H1 (cell line): ENCODE results near the gene ODF4. TPM values are rescaled to one million over a fixed set of nuclear protein-coding genes. Genes with fewer than 3 reads are reported as not detected.

Source experiments
- CTCF ChIA-PET: fragments of 300-600 bp; sonication (Branson Sonifier 250); formaldehyde crosslinking; loops from one replicate; lab custom pipeline; 2021; ENCODE audit not compliant: partially characterized antibody; lab: Charles Lee
- POLR2A ChIA-PET: fragments of 300-600 bp; sonication (Branson Sonifier 250); formaldehyde crosslinking; loops from one replicate; lab custom pipeline; 2021; ENCODE audit warnings: inconsistent platforms; ENCODE audit not compliant: partially characterized antibody; lab: Charles Lee
- DNase-seq, 2 experiments: peaks; one replicate each; pipeline versions ENCODE4 v3.0.0 to v3.0.0-alpha.2; 2010 to 2022; ENCODE audit warnings: low spot score in 2 of 2, low read depth in 1 of 2, mixed read lengths in 1 of 2
- FAIRE-seq: peaks from 2 replicates; lab custom pipeline; 2011; peaks lifted over from hg19 to GRCh38; lab: Jason Lieb, UNC
- H2AFZ ChIP-seq: 2 replicates; pipeline ENCODE4 v1.8.1; 2012; ENCODE audit warnings: low read length, inconsistent platforms
- H2AK5ac ChIP-seq: 2 replicates; pipeline ENCODE4 v1.6.1; 2013; ENCODE audit warnings: low read depth, low read length
- H2BK120ac ChIP-seq: replicated peaks from 2 replicates; pipeline ENCODE3; 2013; ENCODE audit warnings: low read depth, low read length, inconsistent platforms
- H2BK12ac ChIP-seq: 2 replicates; pipeline ENCODE4 v1.6.1; 2013; ENCODE audit warnings: low read depth, low read length
- H2BK15ac ChIP-seq: 2 replicates; pipeline ENCODE4 v1.6.1; 2013; ENCODE audit warnings: low read length
- H2BK20ac ChIP-seq: 2 replicates; pipeline ENCODE4 v1.6.1; 2013; ENCODE audit warnings: low read length
- H2BK5ac ChIP-seq: 2 replicates; pipeline ENCODE4 v1.6.1; 2013; ENCODE audit warnings: low read depth, low read length
- H3K14ac ChIP-seq: 2 replicates; pipeline ENCODE4 v1.6.1; 2013; ENCODE audit warnings: inconsistent platforms; ENCODE audit not compliant: insufficient read length
- H3K18ac ChIP-seq: 2 replicates; pipeline ENCODE4 v1.6.1; 2013; ENCODE audit warnings: low read length; ENCODE audit errors: extremely low read depth
- H3K23ac ChIP-seq: 2 replicates; pipeline ENCODE4 v1.6.1; 2013; ENCODE audit warnings: inconsistent platforms; ENCODE audit not compliant: insufficient read length
- H3K23me2 ChIP-seq: 2 replicates; pipeline ENCODE4 v1.6.1; 2013; ENCODE audit warnings: low read depth, low read length
- H3K27ac ChIP-seq: 2 replicates; pipeline ENCODE4 v1.6.1; 2011; ENCODE audit warnings: low read depth, low read length, inconsistent platforms
- H3K27me3 ChIP-seq, 4 experiments: replicated peaks in 1 of 4; 1 replicate in 1 of 4; 2 replicates in 3 of 4; pipeline versions ENCODE4 v1.6.1 to v1.8.1; 2011 to 2013; ENCODE audit warnings: low read length in 3 of 4, mild to moderate bottlenecking in 3 of 4, inconsistent platforms in 2 of 4, mixed read lengths in 2 of 4, moderate library complexity in 1 of 4; ENCODE audit not compliant: control insufficient read depth in 3 of 4, insufficient read depth in 3 of 4; ENCODE audit errors: extremely low read depth in 1 of 4
- H3K36me3 ChIP-seq, 4 experiments: 2 replicates each; pipeline versions ENCODE4 v1.6.1 to v1.8.1; 2011 to 2013; ENCODE audit warnings: mild to moderate bottlenecking in 4 of 4, low read length in 3 of 4, moderate library complexity in 2 of 4, control low read depth in 1 of 4, inconsistent platforms in 1 of 4; ENCODE audit not compliant: insufficient read depth in 4 of 4, control insufficient read depth in 2 of 4
- H3K4ac ChIP-seq: replicated peaks from 2 replicates; pipeline ENCODE3; 2013; ENCODE audit warnings: low read length, low read depth, mixed read lengths, inconsistent platforms; ENCODE audit not compliant: insufficient read length
- H3K4me1 ChIP-seq, 4 experiments: replicated peaks in 1 of 4; 1 replicate in 1 of 4; 2 replicates in 3 of 4; pipeline versions ENCODE4 v1.6.1 to v1.8.1; 2011 to 2013; ENCODE audit warnings: low read length in 3 of 4, inconsistent platforms in 2 of 4, mixed read lengths in 1 of 4; ENCODE audit not compliant: insufficient read depth in 4 of 4, control insufficient read depth in 3 of 4
- H3K4me2 ChIP-seq, 2 experiments: 2 replicates each; pipeline versions ENCODE4 v1.6.1 to v1.8.1; 2011 to 2013; ENCODE audit warnings: low read depth in 2 of 2, low read length in 2 of 2, control low read depth in 1 of 2, inconsistent platforms in 1 of 2, mild to moderate bottlenecking in 1 of 2; ENCODE audit not compliant: insufficient read depth in 1 of 2
- H3K4me3 ChIP-seq, 4 experiments: fragments of 200-600, 300-600 bp in 1 of 4; sonication (generic), shearing (Covaris generic), sonication (Bioruptor Twin) in 1 of 4; 2 replicates each; pipeline versions ENCODE4 v1.5.1 to v1.8.1; 2011 to 2016; ENCODE audit warnings: low read length in 4 of 4, low read depth in 3 of 4, control low read depth in 2 of 4, inconsistent platforms in 2 of 4, mild to moderate bottlenecking in 2 of 4, mixed read lengths in 1 of 4, moderate library complexity in 1 of 4; ENCODE audit not compliant: insufficient read depth in 2 of 4; ENCODE audit errors: extremely low read depth in 1 of 4
- H3K56ac ChIP-seq: replicated peaks from 2 replicates; pipeline ENCODE3; 2013; ENCODE audit warnings: low read depth, mild to moderate bottlenecking, mixed read lengths, low read length, inconsistent platforms; ENCODE audit not compliant: insufficient read length
- H3K79me1 ChIP-seq: 2 replicates; pipeline ENCODE4 v1.6.1; 2013; ENCODE audit warnings: low read depth, low read length, control low read depth
- H3K79me2 ChIP-seq, 2 experiments: 2 replicates each; pipeline versions ENCODE4 v1.6.1 to v1.8.1; 2012 to 2013; ENCODE audit warnings: low read length in 2 of 2, mild to moderate bottlenecking in 2 of 2, inconsistent platforms in 1 of 2; ENCODE audit not compliant: insufficient read depth in 2 of 2, control insufficient read depth in 1 of 2
- H3K9ac ChIP-seq, 4 experiments: replicated peaks in 1 of 4; 1 replicate in 1 of 4; 2 replicates in 3 of 4; pipeline versions ENCODE4 v1.6.1 to v1.8.1; 2011 to 2013; ENCODE audit warnings: low read depth in 3 of 4, low read length in 3 of 4, control low read depth in 2 of 4, mild to moderate bottlenecking in 2 of 4, moderate library complexity in 2 of 4, inconsistent platforms in 1 of 4; ENCODE audit errors: extremely low read depth in 1 of 4
- H3K9me3 ChIP-seq, 2 experiments: 2 replicates each; pipeline versions ENCODE4 v1.6.1 to v1.8.1; 2012 to 2013; ENCODE audit warnings: mild to moderate bottlenecking in 2 of 2, moderate library complexity in 2 of 2, control low read depth in 1 of 2, inconsistent platforms in 1 of 2, low read depth in 1 of 2, low read length in 1 of 2, mixed read lengths in 1 of 2; ENCODE audit not compliant: insufficient read depth in 2 of 2
- H4K20me1 ChIP-seq, 2 experiments: replicated peaks in 1 of 2; 2 replicates each; pipeline versions ENCODE3 to v1.8.1; 2011 to 2013; ENCODE audit warnings: inconsistent platforms in 2 of 2, low read length in 2 of 2, mild to moderate bottlenecking in 1 of 2; ENCODE audit not compliant: insufficient read depth in 2 of 2, control insufficient read depth in 1 of 2
- H4K5ac ChIP-seq: 2 replicates; pipeline ENCODE4 v1.6.1; 2013; ENCODE audit warnings: low read length, low read depth, mixed read lengths, inconsistent platforms; ENCODE audit not compliant: insufficient read length
- H4K8ac ChIP-seq: 2 replicates; pipeline ENCODE4 v1.8.0; 2013; ENCODE audit warnings: mild to moderate bottlenecking, moderate library complexity, low read length, inconsistent platforms; ENCODE audit not compliant: insufficient read depth; ENCODE audit errors: extremely low read depth
- H4K91ac ChIP-seq: replicated peaks from 2 replicates; pipeline ENCODE3; 2013; ENCODE audit warnings: low read length, mixed read lengths, inconsistent platforms; ENCODE audit not compliant: insufficient read length
- CTCF ChIP-seq, 3 experiments: IDR thresholded peaks; 1 replicate in 2 of 3; 2 replicates in 1 of 3; pipeline versions ENCODE4 v1.5.1 to v1.6.1; 2011; ENCODE audit warnings: low read length in 3 of 3, mild to moderate bottlenecking in 3 of 3, inconsistent platforms in 2 of 3, low read depth in 1 of 3, moderate library complexity in 1 of 3; ENCODE audit not compliant: insufficient read depth in 1 of 3; ENCODE audit errors: control extremely low read depth in 1 of 3
- HDAC2 ChIP-seq, 2 experiments: fragments of 300-600 bp in 1 of 2; sonication (generic) in 1 of 2; IDR thresholded peaks; 2 replicates each; pipeline ENCODE4 v1.6.1; 2011 to 2012; ENCODE audit warnings: low read depth in 2 of 2, low read length in 2 of 2, mild to moderate bottlenecking in 2 of 2, moderate library complexity in 2 of 2, borderline replicate concordance in 1 of 2, inconsistent platforms in 1 of 2
- WGBS, 2 experiments: shearing (Covaris generic) in 1 of 2; methylation state at CpG; one replicate each; pipeline versions ENCODE4 v1.1.6 to v1.1.7; 2013 to 2015; ENCODE audit warnings: low lambda C conversion rate in 2 of 2, mixed read lengths in 2 of 2, inconsistent platforms in 1 of 2, low coverage in 1 of 2, missing lambda C conversion rate in 1 of 2; ENCODE audit not compliant: insufficient replicate concordance in 2 of 2, insufficient coverage in 1 of 2, insufficient read length in 1 of 2; ENCODE audit errors: extremely low coverage in 1 of 2, missing lambda C conversion rate in 1 of 2; 5-methylcytosine and 5-hydroxymethylcytosine counted together
- polyA plus RNA-seq, 7 experiments: library from polyadenylated mRNA; depleted of rRNA in 3 of 7; stranded (reverse) in 5 of 7; unstranded in 2 of 7; fragments of >200 nt in 5 of 7; fragments of 200-250 nt in 2 of 7; gene quantifications; 1 replicate in 5 of 7; 2 replicates in 1 of 7; 4 replicates in 1 of 7; pipeline versions ENCODE4 v1.2.1 to v1.2.3, GENCODE V29; 2011 to 2013; ENCODE audit warnings: missing spikeins in 2 of 7, mixed read lengths in 2 of 7
- total RNA-seq: library from RNA; stranded (reverse); fragmentation: NEBNext Ultra II Directional; extraction: Animal tissue kit (Norgen Biotek cat#: 25700); gene quantifications from 2 replicates; pipeline ENCODE4 v1.2.1, GENCODE V29; 2021

Gene ODF4
- total and polyA plus RNA-seq, 2 of the 8 experiments (the other 6 are each of a cell fraction or from before 2014, with no cell fraction given): not detected

DNA sequence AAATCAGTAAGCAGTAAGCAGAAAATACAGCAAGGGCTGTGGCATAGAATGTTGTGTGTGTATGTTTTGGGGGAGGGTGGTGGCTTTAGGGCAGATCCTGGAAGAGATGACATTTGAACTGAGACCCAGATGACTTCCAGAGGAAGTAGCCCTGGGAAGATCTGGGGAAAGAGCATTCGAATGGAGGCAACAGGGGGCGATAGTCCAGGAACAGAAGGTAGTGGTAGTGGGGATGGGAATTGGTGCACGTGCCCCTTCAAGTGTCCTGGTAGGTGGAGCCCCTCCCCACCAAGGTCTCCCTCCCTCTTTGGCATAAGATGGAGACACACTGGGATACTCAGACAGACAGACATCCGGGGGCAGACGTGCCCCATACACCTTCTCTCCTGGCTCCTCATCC is 15.5 kb upstream of the ODF4 start:
- no peak overlapping the region for H2BK12ac ChIP-seq
- H4K5ac ChIP-seq: no peak overlapping the region
- no peaks in the 10 kb centered on the region for H4K20me1 ChIP-seq
- peaks cover 11% of the 10 kb centered on the region; the same call in 1 of the 2 replicates for H3K23me2 ChIP-seq
- no peak for FAIRE-seq
- peak in 2 of 3 experiments; percentile 33 to 48; a peak in 2 of 4 replicates for TF ChIP-seq CTCF (IDR thresholded peaks at IDR 0.05; ENCODE audit: control extremely low read depth in 1 of 3, insufficient read depth in 1 of 3, low read depth in 1 of 3, low read length in 3 of 3)
- no peak for TF ChIP-seq HDAC2 (IDR thresholded peaks at IDR 0.05; ENCODE audit: borderline replicate concordance in 1 of 2, low read depth in 2 of 2, low read length in 2 of 2)
- H2AFZ ChIP-seq: no peak overlapping the region
- H2BK120ac ChIP-seq: no peak overlapping the region
- H2BK15ac ChIP-seq: no peak overlapping the region
- no peak overlapping the region for H3K27ac ChIP-seq
- no peak overlapping the region for H3K14ac ChIP-seq
- H2BK20ac ChIP-seq: no peak overlapping the region
- H3K4ac ChIP-seq: no peak overlapping the region
- no peak overlapping the region for H4K91ac ChIP-seq
- no peak overlapping the region for H3K18ac ChIP-seq
- no peak overlapping the region for H3K56ac ChIP-seq
- no peaks in the 10 kb centered on the region for H3K79me1 ChIP-seq
- 76% methylated on average over 3 of the region's 5 CpGs; no CpG with 5 or more reads in 1 of the 2 experiments for WGBS, 2 experiments
- H3K36me3 ChIP-seq: no peaks in the 10 kb centered on the region
- ChIA-PET POLR2A (no interaction called here), CTCF (interaction anchor here (0.8 to 6.0 kb wide), 3 partner anchors 9 to 23 kb away, joined by 3 to 56 read pairs (median 19); partner anchors contain the start of gene ODF4)
- no peak overlapping the region for H3K4me2 ChIP-seq
- H2BK5ac ChIP-seq: no peak overlapping the region
- H3K9ac ChIP-seq: no peak overlapping the region
- no peak overlapping the region for H3K23ac ChIP-seq
- no peak overlapping the region for H4K8ac ChIP-seq
- no peaks in the 10 kb centered on the region for H3K9me3 ChIP-seq
- no peak overlapping the region for H2AK5ac ChIP-seq
- DNase-seq: no peak
- no peaks in the 10 kb centered on the region for H3K79me2 ChIP-seq
- H3K4me3 ChIP-seq: no peak overlapping the region
- peaks cover 0 to 11% (median 5%) of the 10 kb centered on the region in 4 experiments; a peak in 5 of 7 replicates for H3K4me1 ChIP-seq
- peaks cover 2 to 20% (median 18%) of the 10 kb centered on the region in 4 experiments; a peak in 6 of 7 replicates for H3K27me3 ChIP-seq
